MG63 (cell line): ENCODE results near the gene ZNF641. TPM values are rescaled to one million over a fixed set of nuclear protein-coding genes. Genes with fewer than 3 reads are reported as not detected.

Experiments
- DNase-seq: peaks from one replicate; pipeline ENCODE4 v3.0.0-alpha.2; 2020
- H3K27me3 ChIP-seq: fragments of 250-450 bp; sonication (Bioruptor Pico); 2 replicates; pipeline ENCODE4 v1.5.1; 2020; ENCODE audit warnings: mild to moderate bottlenecking, moderate library complexity
- H3K36me3 ChIP-seq: fragments of 250-450 bp; sonication (Bioruptor Pico); 2 replicates; pipeline ENCODE4 v1.5.1; 2020; ENCODE audit warnings: mild to moderate bottlenecking, moderate library complexity
- H3K4me3 ChIP-seq: fragments of 250-450 bp; sonication (Bioruptor Pico); 2 replicates; pipeline ENCODE4 v1.5.1; 2020; ENCODE audit warnings: mild to moderate bottlenecking, moderate library complexity
- H3K9me3 ChIP-seq: fragments of 250-450 bp; sonication (Bioruptor Pico); 2 replicates; pipeline ENCODE4 v1.5.1; 2020; ENCODE audit warnings: mild to moderate bottlenecking, moderate library complexity
- total RNA-seq: library from RNA; depleted of rRNA; stranded (reverse); fragments of >200 nt; shearing (Covaris generic); gene quantifications from 2 replicates; pipeline ENCODE4 v1.2.3, GENCODE V29; 2014; ENCODE audit warnings: low replicate concordance; rRNA removed

The ZNF641 gene
- 2.9 and 3.4 TPM in 2 replicates for total RNA-seq

DNA sequence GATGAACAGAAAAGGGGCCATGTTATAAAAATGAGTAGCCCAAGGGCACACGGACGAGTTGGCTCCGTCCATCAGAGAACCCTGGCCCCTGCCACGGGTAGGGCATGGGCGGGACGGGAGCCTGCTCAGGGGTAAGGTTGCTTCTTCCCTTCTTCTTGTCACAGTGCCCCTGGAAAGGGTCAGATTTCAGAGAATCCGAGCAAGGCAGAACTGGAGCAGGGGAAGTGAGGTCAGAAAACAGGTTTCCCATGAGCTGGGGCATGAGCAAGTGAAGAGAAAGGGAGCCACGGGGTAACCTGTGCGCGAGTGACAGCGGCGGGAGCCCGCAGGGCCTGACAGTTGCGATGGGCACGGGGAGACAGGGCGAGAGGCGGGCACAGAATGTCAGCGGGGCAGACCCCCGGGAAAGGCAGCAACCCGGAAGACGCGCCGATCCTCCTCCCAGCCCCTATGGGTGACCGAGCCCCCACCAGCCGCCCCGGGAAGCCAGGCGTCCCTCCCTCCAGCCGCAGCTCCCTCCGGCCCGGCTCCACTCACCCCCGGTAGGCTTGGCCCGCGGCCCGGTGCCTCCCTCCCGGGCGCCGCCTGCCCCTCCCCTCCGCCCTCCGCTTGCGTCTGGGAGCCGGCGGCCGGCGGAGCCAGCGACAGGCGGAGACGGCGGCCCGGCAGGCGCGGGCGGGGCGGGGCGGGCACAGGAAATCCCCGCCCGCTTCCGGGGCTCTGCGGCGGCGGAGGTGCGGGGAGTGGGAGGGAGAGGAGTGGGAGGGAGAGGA lies at the start of gene ZNF641:
Gene ZNF641 (minus strand): TSS at position 671 of the 773 bp plus-strand sequence. CDS start 2,829 bp downstream, outside the sequence.
- Histone ChIP-seq H3K36me3 (no peaks in the 10 kb centered on the region; the same call in 1 of the 2 replicates), H3K4me3 (peak within 1 kb of the TSS; percentile 70), H3K9me3 (no peaks in the 10 kb centered on the region), H3K27me3 (peaks cover 7% of the 10 kb centered on the region)
- peak; percentile 71 for DNase-seq

DNA sequence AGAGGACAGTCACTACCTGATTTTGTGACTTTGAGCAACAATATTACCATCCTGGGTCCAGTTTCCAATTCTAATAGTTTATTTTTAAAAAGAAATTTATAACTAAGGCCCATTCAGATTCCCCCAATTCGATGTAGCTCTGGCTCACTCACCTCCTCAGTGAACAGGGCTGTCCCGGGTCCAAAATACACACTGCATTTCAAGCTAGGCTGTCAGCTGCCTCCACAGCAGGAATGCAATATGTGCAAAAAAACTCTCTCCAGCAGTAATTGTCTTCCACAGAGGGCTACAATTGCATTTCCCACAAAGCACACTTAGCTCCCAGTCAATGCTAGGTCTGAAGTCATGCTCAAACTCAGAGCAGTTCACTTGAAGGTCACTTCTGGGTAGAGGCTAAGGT lies 39.3 kb upstream of the ZNF641 start:
- Histone ChIP-seq H3K36me3 (no peaks in the 10 kb centered on the region), H3K27me3 (no peaks in the 10 kb centered on the region), H3K4me3 (no peak overlapping the region), H3K9me3 (no peaks in the 10 kb centered on the region)
- DNase-seq: no peak

DNA sequence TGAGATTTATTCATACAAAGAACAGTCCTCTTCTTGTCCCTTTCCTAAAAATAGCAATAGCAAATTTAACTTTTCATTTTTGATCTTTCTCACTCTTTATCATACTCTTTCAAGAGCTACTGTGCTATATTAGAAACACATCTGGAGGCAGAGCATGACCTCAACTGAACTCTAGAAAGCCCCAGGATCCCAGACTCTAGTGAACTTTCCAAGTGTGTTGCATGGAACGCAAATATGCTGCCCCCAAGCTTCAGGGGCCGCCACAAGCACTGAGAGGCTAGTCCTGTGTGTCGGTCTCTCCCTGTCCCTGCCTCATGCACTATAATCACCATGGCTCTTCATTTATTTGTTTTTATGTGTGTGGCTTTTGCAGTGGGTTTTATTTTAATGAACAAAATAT lies 38.7 kb upstream of the ZNF641 start:
- no peak overlapping the region for H3K4me3 ChIP-seq
- peaks cover 3% of the 10 kb centered on the region; the same call in 1 of the 2 replicates for H3K27me3 ChIP-seq
- no peaks in the 10 kb centered on the region for H3K36me3 ChIP-seq
- DNase-seq: no peak
- H3K9me3 ChIP-seq: no peaks in the 10 kb centered on the region

- no peaks in the 10 kb centered on the region for H3K36me3 ChIP-seq
- no peak overlapping the region for H3K4me3 ChIP-seq
- peaks cover 4% of the 10 kb centered on the region; the same call in 1 of the 2 replicates for H3K27me3 ChIP-seq
- DNase-seq: no peak
- no peaks in the 10 kb centered on the region for H3K9me3 ChIP-seq
Measured at GRCh38 chr12:48388938-48389337, 38.2 kb upstream of the ZNF641 start.

GRCh38 chr12:48388460-48388859 lies 37.7 kb upstream of the ZNF641 start:
- peaks cover 4% of the 10 kb centered on the region; the same call in 1 of the 2 replicates for H3K27me3 ChIP-seq
- H3K36me3 ChIP-seq: no peaks in the 10 kb centered on the region
- DNase-seq: peak; percentile 5
- no peaks in the 10 kb centered on the region for H3K9me3 ChIP-seq
- H3K4me3 ChIP-seq: no peak overlapping the region

GRCh38 chr12:48380596-48380995 lies 29.9 kb upstream of the ZNF641 start:
- DNase-seq: no peak
- Histone ChIP-seq H3K36me3 (no peaks in the 10 kb centered on the region), H3K4me3 (no peak overlapping the region), H3K27me3 (peaks cover 7% of the 10 kb centered on the region), H3K9me3 (no peaks in the 10 kb centered on the region)

- no peaks in the 10 kb centered on the region for H3K9me3 ChIP-seq
- no peaks in the 10 kb centered on the region for H3K36me3 ChIP-seq
- no peak for DNase-seq
- H3K27me3 ChIP-seq: peaks cover 7% of the 10 kb centered on the region
- no peak overlapping the region for H3K4me3 ChIP-seq
Measured at GRCh38 chr12:48379794-48380193, 29.1 kb upstream of the ZNF641 start.

- no peak overlapping the region for H3K4me3 ChIP-seq
- no peaks in the 10 kb centered on the region for H3K36me3 ChIP-seq
- H3K27me3 ChIP-seq: peaks cover 4% of the 10 kb centered on the region
- no peaks in the 10 kb centered on the region for H3K9me3 ChIP-seq
- no peak for DNase-seq
Measured at GRCh38 chr12:48377646-48378045, 26.9 kb upstream of the ZNF641 start.

- Histone ChIP-seq H3K27me3 (peaks cover 9% of the 10 kb centered on the region), H3K9me3 (no peaks in the 10 kb centered on the region; the same call in 1 of the 2 replicates), H3K4me3 (no peak overlapping the region), H3K36me3 (no peaks in the 10 kb centered on the region)
- DNase-seq: no peak
Measured at GRCh38 chr12:48374164-48374563, 23.4 kb upstream of the ZNF641 start.

GRCh38 chr12:48366131-48366530 lies 15.4 kb upstream of the ZNF641 start:
- Histone ChIP-seq H3K36me3 (no peaks in the 10 kb centered on the region), H3K9me3 (no peaks in the 10 kb centered on the region), H3K4me3 (no peak overlapping the region), H3K27me3 (peaks cover 21% of the 10 kb centered on the region)
- no peak for DNase-seq

DNA sequence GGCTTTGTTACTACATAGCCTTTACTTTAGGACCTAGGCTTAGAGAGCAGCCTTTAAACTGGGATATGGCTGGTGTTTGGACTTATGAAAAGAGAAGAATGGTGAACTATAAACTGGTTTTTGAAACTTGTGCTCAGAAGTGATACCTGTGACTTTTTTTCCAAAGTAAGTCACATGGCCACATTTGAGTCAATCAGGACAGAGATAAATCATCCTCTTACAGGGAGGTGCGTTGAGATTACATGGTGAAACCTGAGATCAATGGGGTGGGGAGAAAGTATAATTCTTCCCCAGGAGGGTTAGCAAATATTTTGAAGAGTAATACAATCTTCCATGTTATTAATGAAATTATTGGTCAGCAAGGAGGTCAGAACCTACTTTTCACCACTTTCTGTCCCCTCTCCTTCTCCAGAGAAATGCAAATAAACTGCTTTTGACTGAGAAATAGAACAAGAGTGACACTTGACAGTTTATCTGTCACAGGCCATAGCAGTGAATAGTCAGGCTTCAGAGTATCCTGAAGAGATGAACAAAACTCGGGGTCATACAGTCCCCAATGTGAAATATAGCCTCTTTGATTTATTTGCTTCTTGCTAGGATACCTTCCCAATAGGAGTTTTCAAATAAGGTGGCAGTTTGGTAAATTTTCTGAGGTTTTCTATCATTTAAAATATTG lies 11.1 kb upstream of the ZNF641 start:
- Histone ChIP-seq H3K9me3 (no peaks in the 10 kb centered on the region), H3K27me3 (peaks cover 5% of the 10 kb centered on the region; the same call in 1 of the 2 replicates), H3K36me3 (no peaks in the 10 kb centered on the region), H3K4me3 (no peak overlapping the region)
- DNase-seq: no peak

- no peak for DNase-seq
- no peaks in the 10 kb centered on the region for H3K9me3 ChIP-seq
- H3K36me3 ChIP-seq: no peaks in the 10 kb centered on the region
- no peak overlapping the region for H3K4me3 ChIP-seq
- H3K27me3 ChIP-seq: peaks cover 3% of the 10 kb centered on the region; the same call in 1 of the 2 replicates
Measured at GRCh38 chr12:48358937-48359513, 8.3 kb upstream of the ZNF641 start.

- no peak overlapping the region for H3K4me3 ChIP-seq
- no peaks in the 10 kb centered on the region for H3K36me3 ChIP-seq
- H3K9me3 ChIP-seq: no peaks in the 10 kb centered on the region
- DNase-seq: no peak
- peaks cover 7% of the 10 kb centered on the region for H3K27me3 ChIP-seq
Measured at GRCh38 chr12:48356041-48356768, 5.5 kb upstream of the ZNF641 start.

DNA sequence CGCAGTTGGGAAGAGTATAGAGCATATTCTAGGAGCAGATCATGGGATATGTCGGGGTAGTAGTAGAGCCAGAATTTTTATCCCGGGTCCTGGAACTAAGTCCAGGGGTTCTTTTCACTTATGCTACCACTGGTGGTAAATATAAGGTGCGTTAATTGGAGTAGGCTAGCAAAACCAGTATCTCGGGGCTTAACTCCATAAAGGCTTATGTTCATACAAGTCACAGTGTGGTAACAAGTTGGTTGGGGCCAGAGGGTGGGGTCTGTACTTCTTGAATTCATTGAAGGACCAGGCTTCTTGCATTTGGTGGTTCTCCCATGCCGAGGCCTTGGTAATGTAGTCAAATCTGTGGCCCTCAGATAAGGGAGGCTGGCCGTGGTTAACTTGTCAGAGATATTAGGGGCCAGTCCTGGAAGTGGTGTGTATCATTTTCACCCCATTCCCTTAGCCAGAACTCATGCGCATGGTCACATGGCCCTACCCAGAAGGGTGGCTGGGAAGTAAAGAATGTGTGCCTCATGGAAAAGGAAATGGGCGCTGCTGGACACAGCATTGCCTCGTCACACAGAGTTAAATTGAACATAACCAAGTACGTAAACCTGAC lies 1.5 kb upstream of the ZNF641 start:
- H3K4me3 ChIP-seq: no peak overlapping the region
- no peaks in the 10 kb centered on the region for H3K9me3 ChIP-seq
- DNase-seq: no peak
- H3K36me3 ChIP-seq: no peaks in the 10 kb centered on the region; the same call in 1 of the 2 replicates
- H3K27me3 ChIP-seq: peaks cover 7% of the 10 kb centered on the region

GRCh38 chr12:48351022-48351708 lies 446 bp upstream of the ZNF641 start:
- H3K27me3 ChIP-seq: peaks cover 7% of the 10 kb centered on the region
- no peaks in the 10 kb centered on the region for H3K9me3 ChIP-seq
- DNase-seq: no peak
- H3K4me3 ChIP-seq: peak overlapping the region; percentile 70
- H3K36me3 ChIP-seq: no peaks in the 10 kb centered on the region; the same call in 1 of the 2 replicates

DNA sequence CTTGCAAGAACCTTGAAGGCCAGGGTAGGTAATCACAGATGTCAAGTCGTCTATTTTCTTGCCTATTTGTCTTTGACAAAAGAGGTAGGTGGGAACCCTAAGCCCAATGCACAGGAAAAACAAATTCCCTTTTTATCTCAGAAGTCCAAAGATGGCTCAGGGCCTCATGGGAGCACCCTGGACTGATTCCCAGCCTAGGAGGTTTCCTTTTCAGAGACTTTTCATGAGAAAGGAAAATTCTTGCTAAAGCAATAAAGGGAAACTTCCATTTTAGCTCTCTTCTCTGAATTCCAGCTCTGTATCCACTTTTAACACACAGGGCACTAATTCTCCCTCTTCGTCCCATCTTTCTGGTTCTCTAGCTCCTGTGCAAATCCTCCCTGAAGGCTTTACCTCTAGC lies 1.2 kb downstream of the ZNF641 start:
- Histone ChIP-seq H3K9me3 (no peaks in the 10 kb centered on the region), H3K27me3 (peaks cover 7% of the 10 kb centered on the region), H3K4me3 (no peak overlapping the region), H3K36me3 (no peaks in the 10 kb centered on the region; the same call in 1 of the 2 replicates)
- no peak for DNase-seq
